ENCODE data around the gene CLIP2. TPM values are rescaled to one million over a fixed set of nuclear protein-coding genes. Genes with fewer than 3 reads are reported as not detected.
A peak's percentile ranks its signal among the peaks of the same experiment; 100 is the strongest.

CLIP2 gene
- total RNA-seq, 1 experiment from 2014 or later, result 14.2 TPM

GRCh38 chr7:74362266-74362665, 73.1 kb downstream of the CLIP2 start:
- ChIA-PET CTCF (no interaction called here), POLR2A (no interaction called here)
- intact Hi-C loops (cut with micrococcal nuclease), result no loop called here
- H3K4me3 Mint-ChIP-seq (ENCODE audit: unreplicated experiment), result no peak overlapping the region
- no peak overlapping the region for H3K27ac Mint-ChIP-seq (ENCODE audit: low read depth, unreplicated experiment)
- H3K4me1 Mint-ChIP-seq (ENCODE audit: insufficient read depth, unreplicated experiment), result no peaks in the 10 kb centered on the region
- no peak for TF ChIP-seq CTCF (IDR thresholded peaks at IDR 0.05; ENCODE audit: unreplicated experiment)
- DNase-seq (ENCODE audit: unreplicated experiment), result no peak
- H3K36me3 Mint-ChIP-seq (ENCODE audit: insufficient read depth, unreplicated experiment), result peaks cover 14% of the 10 kb centered on the region
- H3K27me3 Mint-ChIP-seq (ENCODE audit: insufficient read depth, unreplicated experiment), result no peaks in the 10 kb centered on the region
- no TSS peak for BruUV-seq (replicated peaks)
- H3K9me3 Mint-ChIP-seq (ENCODE audit: unreplicated experiment), result no peaks in the 10 kb centered on the region

DNA sequence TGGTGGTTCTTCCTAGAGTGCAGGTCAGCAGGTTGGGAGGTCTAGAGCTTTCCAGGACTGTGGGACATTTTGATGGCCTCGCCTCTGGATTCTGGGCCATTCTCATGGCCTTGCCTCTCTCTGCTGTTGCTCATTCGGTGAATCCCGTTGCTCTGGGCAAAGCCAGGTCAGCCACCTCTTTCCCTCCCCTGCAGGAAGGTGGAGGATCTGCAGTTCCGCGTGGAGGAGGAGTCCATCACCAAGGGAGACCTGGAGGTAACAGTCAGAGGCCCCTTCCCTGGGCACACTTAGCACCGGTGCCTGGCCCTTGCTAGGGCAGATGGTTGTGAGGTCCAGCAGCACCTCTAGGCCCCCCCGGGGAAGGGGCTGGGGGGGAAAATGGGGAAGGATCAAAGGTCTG, 74.9 kb downstream of the CLIP2 start:
- H3K9me3 Mint-ChIP-seq (ENCODE audit: unreplicated experiment), result no peaks in the 10 kb centered on the region
- ChIA-PET CTCF (interaction anchor here (0.8 kb wide), 1 partner anchor 156 kb away, joined by 5 read pairs; no protein-coding TSS in a partner anchor), POLR2A (no interaction called here)
- peaks cover 12% of the 10 kb centered on the region for H3K36me3 Mint-ChIP-seq (ENCODE audit: insufficient read depth, unreplicated experiment)
- no peaks in the 10 kb centered on the region for H3K4me1 Mint-ChIP-seq (ENCODE audit: insufficient read depth, unreplicated experiment)
- H3K27ac Mint-ChIP-seq (ENCODE audit: low read depth, unreplicated experiment), result no peak overlapping the region
- intact Hi-C loops (cut with micrococcal nuclease), result no loop called here
- DNase-seq (ENCODE audit: unreplicated experiment), result peak; percentile 26
- no peak overlapping the region for H3K4me3 Mint-ChIP-seq (ENCODE audit: unreplicated experiment)
- no TSS peak for BruUV-seq (replicated peaks)
- H3K27me3 Mint-ChIP-seq (ENCODE audit: insufficient read depth, unreplicated experiment), result no peaks in the 10 kb centered on the region
- TF ChIP-seq CTCF (IDR thresholded peaks at IDR 0.05; ENCODE audit: unreplicated experiment), result no peak

DNA sequence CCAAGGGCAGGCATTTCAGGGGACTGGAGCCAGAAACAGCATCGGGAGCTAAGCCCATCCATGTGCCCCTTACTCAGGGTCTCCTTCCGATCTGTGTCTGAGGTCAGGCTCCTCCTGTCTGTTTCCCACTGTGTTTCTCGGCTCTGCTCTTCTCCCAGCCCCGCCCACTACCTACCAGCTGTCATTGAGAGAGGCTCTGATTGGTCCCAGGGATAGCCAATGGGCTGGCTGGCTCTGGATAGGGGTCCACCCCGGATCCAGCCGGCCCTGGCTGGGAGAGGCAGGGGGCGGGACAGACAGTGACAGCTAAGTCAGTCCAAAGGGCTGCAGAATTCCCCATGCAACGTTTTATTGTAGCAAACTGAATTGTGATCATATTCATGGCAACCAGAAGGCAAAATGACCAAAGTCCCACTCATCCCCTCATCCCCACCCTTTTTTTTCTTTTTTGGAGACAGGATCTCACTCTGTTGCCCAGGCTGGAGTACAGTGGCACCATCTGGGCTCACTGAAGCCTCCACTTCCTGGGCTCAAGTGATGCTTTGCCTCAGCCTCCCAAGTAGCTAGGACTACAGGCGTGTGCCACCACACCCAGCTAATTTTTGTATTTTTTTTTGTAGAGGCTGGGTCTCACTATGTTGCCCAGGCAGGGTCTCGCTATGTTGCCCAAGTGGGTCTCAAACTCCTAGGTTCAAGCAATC, 76.3 kb downstream of the CLIP2 start:
- intact Hi-C loops (cut with micrococcal nuclease), result no loop called here
- no peak for TF ChIP-seq CTCF (IDR thresholded peaks at IDR 0.05; ENCODE audit: unreplicated experiment)
- H3K27ac Mint-ChIP-seq (ENCODE audit: low read depth, unreplicated experiment), result no peak overlapping the region
- H3K4me3 Mint-ChIP-seq (ENCODE audit: unreplicated experiment), result no peak overlapping the region
- H3K27me3 Mint-ChIP-seq (ENCODE audit: insufficient read depth, unreplicated experiment), result no peaks in the 10 kb centered on the region
- no peaks in the 10 kb centered on the region for H3K9me3 Mint-ChIP-seq (ENCODE audit: unreplicated experiment)
- peaks cover 12% of the 10 kb centered on the region for H3K36me3 Mint-ChIP-seq (ENCODE audit: insufficient read depth, unreplicated experiment)
- BruUV-seq (replicated peaks), result no TSS peak
- POLR2A ChIA-PET, result no interaction called here
- CTCF ChIA-PET, result interaction anchor here (0.5 to 0.7 kb wide), 2 partner anchors 24 to 51 kb away, joined by 3 read pairs; no protein-coding TSS in a partner anchor
- DNase-seq (ENCODE audit: unreplicated experiment), result peak; percentile 46
- H3K4me1 Mint-ChIP-seq (ENCODE audit: insufficient read depth, unreplicated experiment), result no peaks in the 10 kb centered on the region

GRCh38 chr7:74371381-74372341, 82.5 kb downstream of the CLIP2 start:
- peak overlapping the region; percentile 54 for H3K27ac Mint-ChIP-seq (ENCODE audit: low read depth, unreplicated experiment)
- CTCF ChIA-PET, result interaction anchor here (0.6 to 1.7 kb wide), 4 partner anchors 21 to 674 kb away, joined by 3 to 5 read pairs (median 4); no protein-coding TSS in a partner anchor
- no TSS peak for BruUV-seq (replicated peaks)

More at GRCh38 chr7:74371381-74372341, 82.5 kb downstream of the CLIP2 start:
- DNase-seq (ENCODE audit: unreplicated experiment), result peak; percentile 39
- TF ChIP-seq CTCF (IDR thresholded peaks at IDR 0.05; ENCODE audit: unreplicated experiment), result no peak
- POLR2A ChIA-PET, result no interaction called here
- Mint-ChIP-seq H3K4me1 (ENCODE audit: insufficient read depth, unreplicated experiment) (no peaks in the 10 kb centered on the region), H3K9me3 (ENCODE audit: unreplicated experiment) (no peaks in the 10 kb centered on the region), H3K4me3 (ENCODE audit: unreplicated experiment) (no peak overlapping the region), H3K27me3 (ENCODE audit: insufficient read depth, unreplicated experiment) (no peaks in the 10 kb centered on the region), H3K36me3 (ENCODE audit: insufficient read depth, unreplicated experiment) (no peaks in the 10 kb centered on the region)
- intact Hi-C loops (cut with micrococcal nuclease), result no loop called here

Data from MCF 10A (cell line).